GM19238 (cell line): ENCODE measurements around the gene RASSF3.

Experiments
- DNase-seq: peaks from one replicate; pipeline ENCODE4 v3.0.0; 2011; ENCODE audit warnings: low spot score; ENCODE audit not compliant: insufficient read length

The RASSF3 gene

GRCh38 chr12:64669270-64669842 is 59.1 kb downstream of the RASSF3 start:
- DNase-seq: no peak

GRCh38 chr12:64670019-64670418 is 59.7 kb downstream of the RASSF3 start:
- DNase-seq: no peak

DNA sequence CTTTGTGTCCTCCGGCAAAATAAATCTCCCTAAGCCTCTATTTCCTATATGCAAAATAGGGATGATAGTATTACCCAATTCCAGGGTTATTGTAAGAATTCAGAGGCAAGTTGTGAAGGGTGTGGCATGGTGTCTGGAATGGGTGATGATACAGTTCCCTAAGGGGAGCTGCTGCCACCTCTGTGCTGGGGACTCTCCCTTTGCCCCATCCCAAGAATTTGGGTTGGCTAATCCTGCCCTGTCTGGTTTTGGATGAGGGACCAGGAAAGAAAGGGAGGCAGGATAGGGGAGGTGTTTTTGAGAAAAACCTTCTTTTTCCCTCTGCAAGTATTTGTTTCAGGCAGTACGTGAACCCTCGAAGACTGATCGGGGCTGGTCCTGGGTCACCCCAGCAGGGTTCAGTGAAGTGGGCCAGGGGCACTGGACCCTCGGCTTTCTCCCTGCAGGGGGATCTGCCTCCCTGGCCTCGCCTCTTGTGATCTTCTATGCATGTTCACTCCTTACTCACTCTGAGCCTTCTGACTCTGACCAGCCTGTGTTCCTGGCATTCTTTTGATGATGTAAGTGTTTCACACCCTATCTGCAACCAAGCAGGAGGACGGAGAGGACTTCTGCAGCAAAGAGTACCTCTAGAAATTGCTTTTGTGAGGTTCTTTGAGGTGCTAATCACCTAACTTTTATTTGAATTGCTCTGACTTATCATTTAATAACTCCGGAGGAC is 60.8 kb downstream of the RASSF3 start:
- no peak for DNase-seq

DNA sequence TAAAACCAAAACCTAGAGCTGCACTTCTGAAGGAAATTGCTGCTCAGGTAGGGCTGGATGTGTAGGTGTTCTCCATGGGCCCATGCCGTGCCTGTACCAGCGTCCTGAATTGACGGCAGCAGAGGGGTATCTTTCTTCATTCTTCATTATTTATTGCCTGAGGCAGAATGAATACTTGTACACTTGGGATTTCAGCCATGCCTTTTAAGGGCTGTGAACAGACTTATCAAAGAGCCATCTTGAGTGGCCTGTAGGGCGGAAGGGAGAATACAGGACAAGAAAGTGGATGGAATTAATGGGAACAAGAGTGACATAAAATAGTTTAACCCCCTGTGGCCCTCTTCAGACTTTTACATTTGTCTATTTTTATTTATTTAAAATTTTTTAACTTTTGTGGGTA is 61.4 kb downstream of the RASSF3 start:
- DNase-seq: no peak

GRCh38 chr12:64672925-64673409 is 62.7 kb downstream of the RASSF3 start:
- no peak for DNase-seq

GRCh38 chr12:64673490-64674169 is 63.3 kb downstream of the RASSF3 start:
- DNase-seq: no peak

DNA sequence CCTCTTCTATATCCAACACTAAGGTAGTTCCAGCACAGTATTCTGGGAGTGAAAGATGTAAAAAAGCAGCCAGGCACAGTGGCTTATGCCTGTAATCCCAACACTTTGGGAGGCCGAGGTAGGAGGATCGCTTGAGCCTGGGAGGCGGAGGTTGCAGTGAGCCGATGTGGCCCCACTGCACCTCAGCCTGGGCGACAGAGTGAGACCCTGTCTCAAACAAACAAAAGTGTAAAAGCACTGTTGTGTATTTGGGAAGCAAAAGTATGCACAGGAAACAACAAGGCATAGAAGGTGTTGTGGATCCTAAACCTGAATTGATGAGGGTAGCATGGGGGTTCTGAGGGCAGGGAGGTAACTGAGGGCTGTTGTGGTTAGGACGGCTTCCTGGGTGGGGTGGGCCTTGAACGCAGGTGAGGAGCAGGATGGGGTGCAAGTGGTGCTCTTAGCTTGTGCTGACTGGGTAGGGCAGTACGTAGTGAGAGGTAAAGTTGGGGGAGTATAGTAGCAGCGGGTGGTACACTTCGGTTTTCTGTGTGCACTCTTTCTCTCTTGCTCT is 64.2 kb downstream of the RASSF3 start:
- DNase-seq: no peak

GRCh38 chr12:64675795-64676194 is 65.5 kb downstream of the RASSF3 start:
- DNase-seq: no peak

DNA sequence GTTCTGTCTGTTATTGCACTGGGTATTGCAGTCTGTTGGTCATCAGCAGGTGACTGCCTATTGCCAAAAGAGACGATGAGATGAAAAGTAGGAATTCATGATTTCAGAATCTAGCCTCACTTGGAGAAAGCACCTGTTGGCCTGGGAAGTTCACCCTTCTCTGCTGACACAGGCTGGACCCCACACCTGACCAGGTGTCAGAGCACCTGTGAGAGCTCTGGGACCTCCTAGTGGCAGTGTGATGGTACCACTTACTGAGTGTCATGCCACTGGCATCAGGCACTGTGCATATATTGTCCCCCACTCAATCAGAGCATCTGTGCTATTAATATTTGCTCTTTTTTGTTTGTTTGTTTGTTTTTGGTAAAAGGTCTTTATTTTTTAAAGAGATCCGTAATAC is 68.0 kb downstream of the RASSF3 start:
- no peak for DNase-seq

- DNase-seq: no peak
Measured at GRCh38 chr12:64678835-64679234, 68.5 kb downstream of the RASSF3 start.

GRCh38 chr12:64679487-64680001 is 69.2 kb downstream of the RASSF3 start:
- DNase-seq: no peak

DNA sequence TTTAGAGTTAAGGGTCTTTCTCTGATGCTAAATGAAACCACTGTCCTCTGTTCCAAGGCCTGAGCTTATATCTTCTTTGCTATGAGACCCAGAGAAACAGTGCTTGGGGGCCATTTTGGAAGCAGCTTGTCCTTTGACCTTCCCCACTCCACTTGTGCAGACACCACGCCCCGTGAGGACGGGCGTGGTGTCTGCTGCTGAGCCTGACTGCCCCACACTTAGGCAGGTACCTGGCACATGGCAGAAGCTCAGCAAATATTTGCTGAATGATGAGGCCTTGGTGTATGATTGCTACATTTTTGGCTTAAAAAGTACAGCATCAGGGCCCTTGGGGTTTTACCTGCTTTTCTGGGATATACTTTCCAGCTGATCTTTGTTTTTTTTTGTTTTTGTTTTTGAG is 69.9 kb downstream of the RASSF3 start:
- DNase-seq: no peak

DNA sequence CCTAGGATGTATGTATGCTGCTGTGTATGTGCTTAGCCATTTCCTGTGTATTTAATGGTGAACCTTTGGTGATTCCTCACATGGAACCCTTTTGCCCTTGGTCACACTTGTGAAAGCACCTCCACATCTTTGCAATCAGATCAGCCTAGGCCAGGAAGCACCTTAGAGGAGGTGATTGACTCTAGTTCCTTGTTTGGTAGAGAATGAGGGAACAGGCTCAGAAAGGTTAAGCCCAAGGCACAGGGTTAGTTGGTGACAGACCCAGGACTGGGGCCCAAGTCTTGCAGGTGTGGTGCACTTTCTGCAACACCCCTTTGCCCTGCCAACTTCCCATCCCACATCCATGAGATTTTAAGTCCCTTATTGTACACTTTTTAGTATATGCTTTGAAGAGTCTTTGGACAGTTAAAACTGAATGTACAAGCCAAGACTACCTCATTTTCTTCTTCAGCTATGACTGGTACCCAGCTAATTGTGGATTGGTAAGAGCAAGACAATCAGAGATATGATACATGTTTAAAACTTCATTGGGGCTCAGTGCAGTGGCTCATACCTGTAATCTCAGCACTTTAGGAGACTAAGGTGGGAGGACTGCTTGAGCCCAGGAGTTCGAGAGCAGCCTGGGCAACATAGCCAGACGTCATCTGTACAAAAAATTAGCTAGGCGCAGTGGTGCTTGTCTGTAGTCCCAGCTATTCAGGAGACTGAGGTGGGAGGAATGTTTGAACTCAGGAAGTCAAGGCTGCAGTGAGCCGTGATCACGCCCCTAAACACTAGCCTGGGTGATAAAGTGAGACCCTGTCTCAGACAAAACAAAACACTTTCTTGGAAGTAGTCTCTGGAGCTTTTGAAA is 71.1 kb downstream of the RASSF3 start:
- no peak for DNase-seq

- DNase-seq: no peak
Measured at GRCh38 chr12:64682572-64683277, 72.4 kb downstream of the RASSF3 start.

GRCh38 chr12:64683816-64684543 is 73.7 kb downstream of the RASSF3 start:
- no peak for DNase-seq

DNA sequence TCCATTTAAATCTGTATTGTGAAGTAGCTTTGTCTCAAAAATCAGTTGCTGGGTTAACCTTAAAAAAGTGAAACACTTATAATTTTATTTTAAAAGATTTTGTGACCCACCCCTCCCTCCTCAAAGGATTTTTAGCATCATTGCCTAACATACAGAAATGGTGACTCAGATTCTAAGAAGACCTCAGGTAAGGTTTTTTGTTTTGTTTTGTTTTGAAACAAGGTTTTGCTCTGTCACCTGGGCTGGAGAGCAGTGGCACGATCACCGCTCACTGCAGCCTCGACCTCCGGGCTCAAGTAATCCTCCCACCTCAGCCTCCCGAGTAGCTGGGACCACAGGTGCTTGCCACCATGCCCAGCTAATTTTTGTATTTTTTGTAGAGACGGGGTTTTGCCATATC is 74.8 kb downstream of the RASSF3 start:
- no peak for DNase-seq

DNA sequence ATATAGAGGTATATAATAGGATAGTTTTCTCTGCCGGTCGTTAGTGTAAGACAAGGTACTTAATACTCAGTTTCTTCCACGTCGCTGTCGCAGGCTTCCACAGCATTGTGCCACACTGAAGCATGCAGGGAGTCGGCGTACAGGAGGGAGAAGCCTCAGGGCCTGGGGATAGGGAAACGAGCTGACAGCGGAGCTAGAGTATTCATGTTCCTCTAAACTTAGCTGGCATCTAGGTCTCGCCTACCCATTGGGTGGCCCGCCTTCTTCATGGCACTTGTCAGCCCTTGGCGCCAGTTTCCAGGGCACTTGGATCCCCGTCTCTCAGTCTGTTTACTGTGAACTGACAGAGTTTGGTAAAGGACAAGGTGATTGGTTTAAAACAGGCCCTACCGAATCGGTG is 75.3 kb downstream of the RASSF3 start:
- no peak for DNase-seq

DNA sequence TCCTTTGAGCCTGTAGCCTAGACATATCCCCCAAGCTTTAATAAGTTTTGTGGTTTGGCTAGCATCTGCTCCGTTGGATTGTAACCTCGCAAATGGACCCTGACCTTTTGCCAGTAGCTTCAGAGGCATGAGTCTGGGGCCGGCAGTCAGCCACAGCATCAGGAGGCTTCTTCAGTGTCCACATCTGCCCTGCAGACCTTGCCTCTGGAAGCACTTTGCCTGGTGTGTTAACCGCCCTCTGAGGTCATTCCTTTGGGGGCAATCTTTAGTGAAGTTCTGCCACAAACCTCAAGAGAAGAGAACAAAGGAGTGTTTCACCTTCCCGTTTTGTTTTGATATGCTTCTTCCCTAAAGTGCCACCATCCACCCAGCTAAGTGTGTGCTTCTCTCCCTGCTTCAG is 77.5 kb downstream of the RASSF3 start:
- DNase-seq: no peak

DNA sequence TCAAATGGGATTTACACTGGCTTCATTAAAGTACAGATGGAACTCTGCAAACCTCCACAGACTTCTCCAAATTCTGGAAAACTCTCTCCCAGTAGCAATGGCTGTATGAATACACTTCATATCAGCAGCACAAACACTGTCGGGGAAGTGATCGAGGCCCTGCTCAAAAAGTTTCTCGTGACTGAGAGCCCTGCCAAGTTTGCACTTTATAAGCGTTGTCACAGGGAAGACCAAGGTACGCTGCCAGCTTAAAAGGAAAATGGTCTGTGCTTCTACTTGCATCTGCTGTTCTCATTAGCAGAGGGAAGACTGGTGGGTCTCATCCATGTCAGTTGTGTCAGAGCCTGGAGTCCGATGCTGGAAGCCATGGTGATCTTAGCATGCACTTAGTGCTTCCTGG is 77.9 kb downstream of the RASSF3 start:
- DNase-seq: no peak

- DNase-seq: no peak
Measured at GRCh38 chr12:64688715-64689114, 78.4 kb downstream of the RASSF3 start.
